VCaP (cell line): ENCODE data around the gene DNAJC13.
A peak's percentile ranks its signal among the peaks of the same experiment; 100 is the strongest.

Experiments used
- H3K27ac ChIP-seq: fragments of 450-650 bp; 2 replicates; pipeline ENCODE4 v1.5.1; 2017
- CTCF ChIP-seq: fragments of 450-650 bp; conservative IDR thresholded peaks from 2 replicates; pipeline ENCODE4 v1.5.1; 2017; ENCODE audit warnings: mild to moderate bottlenecking, moderate library complexity

DNAJC13 gene

GRCh38 chr3:132535575-132536441, 118.5 kb downstream of the DNAJC13 start:
- TF ChIP-seq CTCF, result peak; percentile 73
- H3K27ac ChIP-seq, result peak overlapping the region; percentile 62

GRCh38 chr3:132536442-132537153, 119.3 kb downstream of the DNAJC13 start:
- H3K27ac ChIP-seq, result peak overlapping the region; percentile 62
- no peak for TF ChIP-seq CTCF

GRCh38 chr3:132537297-132537696, 120.0 kb downstream of the DNAJC13 start:
- peak overlapping the region; percentile 62 for H3K27ac ChIP-seq
- TF ChIP-seq CTCF, result peak; percentile 11; the same call in 1 of the 2 replicates

- TF ChIP-seq CTCF, result no peak
- peak overlapping the region; percentile 62 for H3K27ac ChIP-seq
These were observed 120.8 kb downstream of the DNAJC13 start for GRCh38 chr3:132538072-132538471.

GRCh38 chr3:132539681-132540080, 122.4 kb downstream of the DNAJC13 start:
- no peak overlapping the region for H3K27ac ChIP-seq
- no peak for TF ChIP-seq CTCF

GRCh38 chr3:132542577-132542976, 125.3 kb downstream of the DNAJC13 start:
- TF ChIP-seq CTCF, result no peak
- no peak overlapping the region for H3K27ac ChIP-seq

- no peak for TF ChIP-seq CTCF
- no peak overlapping the region for H3K27ac ChIP-seq
These were observed 125.9 kb downstream of the DNAJC13 start for GRCh38 chr3:132543011-132543739.
